HG02840 (cell line): Measurements from ENCODE around the gene SND1.

Experiments
- ATAC-seq: cut with Tn5 transposase; IDR thresholded peaks from one replicate; pipeline ENCODE4 v1.9.1; 2021; ENCODE audit warnings: mild to moderate bottlenecking, moderate library complexity, moderate number of reproducible peaks; ENCODE audit not compliant: unreplicated experiment, low FRiP score

Gene SND1

GRCh38 chr7:128045158-128045557 is 393.2 kb downstream of the SND1 start:
- no peak for ATAC-seq

- ATAC-seq = no peak
These were observed 393.8 kb downstream of the SND1 start for GRCh38 chr7:128045766-128046165.

- no peak for ATAC-seq
These were observed 400.4 kb downstream of the SND1 start for GRCh38 chr7:128052404-128052803.

GRCh38 chr7:128053023-128053422 is 401.0 kb downstream of the SND1 start:
- no peak for ATAC-seq

GRCh38 chr7:128053991-128054390 is 402.0 kb downstream of the SND1 start:
- no peak for ATAC-seq

GRCh38 chr7:128054511-128054910 is 402.5 kb downstream of the SND1 start:
- ATAC-seq = no peak

GRCh38 chr7:128055637-128056036 is 403.6 kb downstream of the SND1 start:
- ATAC-seq = no peak

- no peak for ATAC-seq
These were observed 404.9 kb downstream of the SND1 start for GRCh38 chr7:128056901-128057300.

- ATAC-seq = no peak
These were observed 405.9 kb downstream of the SND1 start for GRCh38 chr7:128057909-128058308.

GRCh38 chr7:128059143-128059988 is 407.4 kb downstream of the SND1 start:
- ATAC-seq = no peak

- ATAC-seq = no peak
These were observed 408.0 kb downstream of the SND1 start for GRCh38 chr7:128060018-128060417.

- no peak for ATAC-seq
These were observed 411.1 kb downstream of the SND1 start for GRCh38 chr7:128063088-128063487.

GRCh38 chr7:128065872-128066271 is 413.9 kb downstream of the SND1 start:
- no peak for ATAC-seq

- no peak for ATAC-seq
These were observed 414.4 kb downstream of the SND1 start for GRCh38 chr7:128066395-128066794.

- no peak for ATAC-seq
These were observed 414.9 kb downstream of the SND1 start for GRCh38 chr7:128066858-128067257.

GRCh38 chr7:128067983-128068382 is 416.0 kb downstream of the SND1 start:
- ATAC-seq = no peak

GRCh38 chr7:128068785-128069184 is 416.8 kb downstream of the SND1 start:
- ATAC-seq = no peak

GRCh38 chr7:128069373-128070364 is 417.7 kb downstream of the SND1 start:
- no peak for ATAC-seq

- ATAC-seq = no peak
These were observed 419.4 kb downstream of the SND1 start for GRCh38 chr7:128071376-128071775.

GRCh38 chr7:128071801-128072200 is 419.8 kb downstream of the SND1 start:
- no peak for ATAC-seq

GRCh38 chr7:128073671-128074310 is 421.8 kb downstream of the SND1 start:
- no peak for ATAC-seq
